MCF 10A (cell line): ENCODE measurements around the gene SCN3B. TPM values are rescaled to one million over a fixed set of nuclear protein-coding genes. Genes with fewer than 3 reads are reported as not detected.

Experiments used
- Bru-seq: library from RNA; stranded (reverse); fragments of 400-500 nt; gene quantifications from one replicate; lab custom pipeline; 2021; lab: Mats Ljungman, UMichigan
- BruChase-seq, 2 experiments: library from RNA; stranded (reverse); fragments of 400-500 nt; gene quantifications; one replicate each; lab custom pipeline; 2021; lab: Mats Ljungman, UMichigan
- BruUV-seq: library from RNA; stranded (reverse); fragments of 400-500 nt; replicated peaks from 2 replicates; lab custom pipeline; 2021; lab: Mats Ljungman, UMichigan
- CTCF ChIA-PET: fragments of 300-600 bp; sonication (Branson Sonifier 250); formaldehyde crosslinking; extraction: SDS; loops from one replicate; lab custom pipeline; 2021; ENCODE audit warnings: antibody characterized with exemption, inconsistent platforms; lab: Yijun Ruan, JAX
- POLR2A ChIA-PET: fragments of 300-600, 350-650 bp; sonication (Branson Sonifier 250); formaldehyde crosslinking; extraction: SDS; loops from one replicate; lab custom pipeline; 2020; ENCODE audit warnings: antibody characterized with exemption, inconsistent platforms; lab: Yijun Ruan, JAX
- DNase-seq: peaks from one replicate; pipeline ENCODE4 v3.0.0-alpha.2; 2018; ENCODE audit not compliant: unreplicated experiment
- H3K27ac Mint-ChIP-seq: one replicate; pipeline ENCODE4 v1.8.0; 2022; ENCODE audit warnings: mild to moderate bottlenecking, low read depth, mixed read lengths; ENCODE audit not compliant: unreplicated experiment
- H3K27me3 Mint-ChIP-seq: one replicate; pipeline ENCODE4 v1.8.0; 2022; ENCODE audit warnings: mixed read lengths; ENCODE audit not compliant: insufficient read depth, unreplicated experiment
- H3K36me3 Mint-ChIP-seq: one replicate; pipeline ENCODE4 v1.8.0; 2022; ENCODE audit warnings: mild to moderate bottlenecking, moderate library complexity, mixed read lengths; ENCODE audit not compliant: insufficient read depth, unreplicated experiment
- H3K4me1 Mint-ChIP-seq: one replicate; pipeline ENCODE4 v1.8.0; 2022; ENCODE audit warnings: mixed read lengths; ENCODE audit not compliant: insufficient read depth, unreplicated experiment
- H3K4me3 Mint-ChIP-seq: one replicate; pipeline ENCODE4 v1.8.0; 2022; ENCODE audit warnings: mild to moderate bottlenecking, moderate library complexity, mixed read lengths; ENCODE audit not compliant: unreplicated experiment
- H3K9me3 Mint-ChIP-seq: one replicate; pipeline ENCODE4 v1.8.0; 2022; ENCODE audit warnings: mixed read lengths; ENCODE audit not compliant: unreplicated experiment
- CTCF ChIP-seq: fragments of 200-600 bp; IDR thresholded peaks from one replicate; pipeline ENCODE4 v1.8.0; 2022; ENCODE audit warnings: antibody characterized with exemption, mild to moderate bottlenecking; ENCODE audit not compliant: unreplicated experiment
- intact Hi-C: fragments of 100-400 bp; cut with micrococcal nuclease; formaldehyde crosslinking; loops from 2 replicates; pipeline ENCODE4 v1.14.1; 2022
- long read RNA-seq: library from polyadenylated mRNA; stranded (forward); transcript quantifications from one replicate; pipeline ENCODE4 v2.0.0, GENCODE V29; 2022
- total RNA-seq: library from RNA; stranded (reverse); gene quantifications from 2 replicates; pipeline ENCODE4 v1.2.3, GENCODE V29; 2022

The SCN3B gene
- 1.2 and 3.3 TPM in 2 replicates for total RNA-seq
- Bru-seq, nascent RNA, result percentile 40 among the genes with signal in this experiment
- percentile 56 among the genes with signal in this experiment for BruChase-seq, experiment 1, labeled RNA remaining after a 6-hour chase
- BruChase-seq, experiment 2, labeled RNA remaining after a 2-hour chase, result percentile 47 among the genes with signal in this experiment
- long read RNA-seq, result 0 reads

GRCh38 chr11:123654566-123655081 is at the start of gene SCN3B:
Gene SCN3B (minus strand): TSS chr11:123654624. CDS start chr11:123653801, 823 bp downstream.
- Mint-ChIP-seq H3K36me3 (no peaks in the 10 kb centered on the region), H3K9me3 (no peaks in the 10 kb centered on the region), H3K27me3 (peaks cover 39% of the 10 kb centered on the region), H3K4me3 (peak within 1 kb of the TSS; percentile 68), H3K4me1 (no peaks in the 10 kb centered on the region), H3K27ac (no peak within 1 kb of the TSS)
- peak; percentile 67 for DNase-seq
- BruUV-seq, result no TSS peak
- intact Hi-C loops, result loop anchor here (2.0 kb wide), 1 partner anchor 36 kb away; no protein-coding TSS in a partner anchor
- CTCF ChIA-PET, result interaction anchor here (0.6 to 23.6 kb wide), 12 partner anchors 11 to 247 kb away, joined by 3 to 558 read pairs (median 4); no protein-coding TSS in a partner anchor
- POLR2A ChIA-PET, result interaction anchor here (0.7 to 1.7 kb wide), 7 partner anchors 16 to 52 kb away, joined by 3 to 6 read pairs (median 4); no protein-coding TSS in a partner anchor
- TF ChIP-seq CTCF, result no peak

- CTCF ChIA-PET, result interaction anchor here (0.6 to 16.7 kb wide), 7 partner anchors 9 to 144 kb away, joined by 3 to 558 read pairs (median 3); partner anchors contain the start of gene SCN3B
- POLR2A ChIA-PET, result no interaction called here
- Mint-ChIP-seq H3K9me3 (no peaks in the 10 kb centered on the region), H3K4me3 (no peak overlapping the region), H3K4me1 (no peaks in the 10 kb centered on the region), H3K27me3 (no peaks in the 10 kb centered on the region), H3K36me3 (peaks cover 5% of the 10 kb centered on the region), H3K27ac (no peak overlapping the region)
- intact Hi-C loops, result no loop called here
- DNase-seq, result no peak
- TF ChIP-seq CTCF, result no peak
- BruUV-seq, result no TSS peak
Observed at GRCh38 chr11:123702696-123703095, 48.3 kb upstream of the SCN3B start.

GRCh38 chr11:123702139-123702538 is 47.7 kb upstream of the SCN3B start:
- Mint-ChIP-seq H3K9me3 (no peaks in the 10 kb centered on the region), H3K27ac (no peak overlapping the region), H3K27me3 (no peaks in the 10 kb centered on the region), H3K4me1 (no peaks in the 10 kb centered on the region), H3K36me3 (peaks cover 5% of the 10 kb centered on the region), H3K4me3 (no peak overlapping the region)
- TF ChIP-seq CTCF, result no peak
- ChIA-PET CTCF (interaction anchor here (0.7 to 16.7 kb wide), 4 partner anchors 9 to 126 kb away, joined by 3 to 558 read pairs (median 8); partner anchors contain the start of gene SCN3B), POLR2A (no interaction called here)
- no peak for DNase-seq
- BruUV-seq, result no TSS peak
- intact Hi-C loops, result no loop called here

GRCh38 chr11:123700772-123701171 is 46.3 kb upstream of the SCN3B start:
- TF ChIP-seq CTCF, result no peak
- CTCF ChIA-PET, result interaction anchor here (0.6 to 3.2 kb wide), 6 partner anchors 10 to 1753 kb away, joined by 3 to 14 read pairs (median 6); no protein-coding TSS in a partner anchor
- Mint-ChIP-seq H3K9me3 (no peaks in the 10 kb centered on the region), H3K4me3 (no peak overlapping the region), H3K27ac (no peak overlapping the region), H3K27me3 (no peaks in the 10 kb centered on the region), H3K4me1 (no peaks in the 10 kb centered on the region), H3K36me3 (peaks cover 5% of the 10 kb centered on the region)
- POLR2A ChIA-PET, result interaction anchor here (0.6 kb wide), 1 partner anchor 70 kb away, joined by 3 read pairs; no protein-coding TSS in a partner anchor
- intact Hi-C loops, result no loop called here
- peak; percentile 31 for DNase-seq
- no TSS peak for BruUV-seq
